K562 (cell line): ENCODE results near the gene SND1. TPM values are rescaled to one million over a fixed set of nuclear protein-coding genes. Genes with fewer than 3 reads are reported as not detected.

Experiments
- ATAC-seq: fragments of 200-7000 bp; cut with Tn5 transposase; 3 replicates; pipeline ENCODE4 v1.9.1; 2020; ENCODE audit warnings: moderate library complexity
- BruUV-seq: library from RNA; stranded (reverse); fragments of 400-500 nt; replicated peaks from 2 replicates; lab custom pipeline; 2021; lab: Mats Ljungman, UMichigan
- CTCF ChIA-PET: fragments of 300-600 bp; formaldehyde crosslinking; extraction: SDS; loops from one replicate; lab custom pipeline; 2021; ENCODE audit warnings: low intra/inter-chr PET ratio; lab: Yijun Ruan, JAX
- POLR2A ChIA-PET: fragments of 300-600, 350-650 bp; sonication (Branson Sonifier 250); formaldehyde crosslinking; extraction: SDS; loops from one replicate; lab custom pipeline; 2021; ENCODE audit warnings: antibody characterized with exemption, inconsistent platforms; lab: Yijun Ruan, JAX
- DNase-seq, 4 experiments: peaks; one replicate each; pipeline versions ENCODE4 v3.0.0 to v3.0.0-alpha.2; 2011 to 2018; ENCODE audit warnings: low spot score in 3 of 4, mixed read lengths in 3 of 4; ENCODE audit errors: extremely low read depth in 1 of 4
- FAIRE-seq: peaks from 2 replicates; lab custom pipeline; 2011; peaks lifted over from hg19 to GRCh38; lab: Jason Lieb, UNC
- H2AFZ ChIP-seq: 2 replicates; pipeline ENCODE4 v1.6.0; 2011; ENCODE audit warnings: low read depth, low read length, control low read depth, inconsistent platforms
- H3K27ac ChIP-seq: fragments of 200-600 bp; 3 replicates; pipeline ENCODE4 v1.8.0; 2011; ENCODE audit warnings: low read depth, mild to moderate bottlenecking, control low read depth, inconsistent platforms, low read length, moderate library complexity, mixed read lengths; ENCODE audit errors: extremely low read depth
- H3K27me3 ChIP-seq, 2 experiments: fragments of 300-600 bp in 1 of 2; 2 replicates in 1 of 2; 3 replicates in 1 of 2; pipeline versions ENCODE4 v1.6.0 to v1.8.0; 2011; ENCODE audit warnings: inconsistent platforms in 2 of 2, low read length in 2 of 2, mild to moderate bottlenecking in 1 of 2, mixed read lengths in 1 of 2, moderate library complexity in 1 of 2; ENCODE audit not compliant: control insufficient read depth in 2 of 2, insufficient read depth in 2 of 2
- H3K36me3 ChIP-seq: fragments of 300-600 bp; 3 replicates; pipeline ENCODE4 v1.8.0; 2011; ENCODE audit warnings: mild to moderate bottlenecking, low read length, inconsistent platforms; ENCODE audit not compliant: control insufficient read depth, insufficient read depth
- H3K4me1 ChIP-seq, 2 experiments: fragments of 200-600 bp in 1 of 2; replicated peaks in 1 of 2; 2 replicates in 1 of 2; 3 replicates in 1 of 2; pipeline versions ENCODE4 v1.5.1 to v1.8.0; 2011; ENCODE audit warnings: inconsistent platforms in 2 of 2, low read length in 2 of 2, mild to moderate bottlenecking in 1 of 2, mixed read lengths in 1 of 2, moderate library complexity in 1 of 2; ENCODE audit not compliant: control insufficient read depth in 2 of 2, insufficient read depth in 2 of 2
- H3K4me2 ChIP-seq: 2 replicates; pipeline ENCODE4 v1.6.1; 2011; ENCODE audit warnings: low read length, control low read depth, inconsistent platforms, mixed read lengths; ENCODE audit not compliant: insufficient read depth
- H3K4me3 ChIP-seq: fragments of 200-600 bp; sonication (generic), shearing (Covaris generic); 2 replicates; pipeline ENCODE4 v1.5.1; 2016; ENCODE audit warnings: control low read depth, inconsistent platforms
- H3K79me2 ChIP-seq: fragments of 200-600 bp; 3 replicates; pipeline ENCODE4 v1.8.0; 2011; ENCODE audit warnings: low read length, inconsistent platforms; ENCODE audit not compliant: control insufficient read depth, insufficient read depth
- H3K9ac ChIP-seq, 2 experiments: 2 replicates each; pipeline versions ENCODE4 v1.6.0 to v1.6.1; 2011; ENCODE audit warnings: low read depth in 2 of 2, low read length in 2 of 2, control low read depth in 1 of 2, inconsistent platforms in 1 of 2, mild to moderate bottlenecking in 1 of 2, mixed read lengths in 1 of 2; ENCODE audit not compliant: insufficient read depth in 1 of 2
- H3K9me1 ChIP-seq: one replicate; pipeline ENCODE4 v1.6.0; 2011; ENCODE audit warnings: inconsistent platforms, mild to moderate bottlenecking, low read length, moderate library complexity; ENCODE audit not compliant: control insufficient read depth, insufficient read depth
- H3K9me3 ChIP-seq: replicated peaks from 2 replicates; pipeline ENCODE4 v1.5.1; 2011; ENCODE audit warnings: low read depth, low read length, inconsistent platforms; ENCODE audit not compliant: control insufficient read depth, insufficient read depth
- H4K20me1 ChIP-seq: replicated peaks from 2 replicates; pipeline ENCODE4 v1.6.1; 2011; ENCODE audit warnings: low read length, inconsistent platforms, mixed read lengths; ENCODE audit not compliant: control insufficient read depth, insufficient read depth
- EHMT2 ChIP-seq: fragments of 450-650 bp; IDR thresholded peaks from 2 replicates; pipeline ENCODE4 v1.6.1; 2018; ENCODE audit warnings: antibody characterized with exemption
- HBP1 ChIP-seq: fragments of 450-650 bp; formaldehyde crosslinking; IDR thresholded peaks from 2 replicates; pipeline ENCODE4 v1.4.0; 2022; ENCODE audit warnings: missing genetic modification characterization
- HCFC1 ChIP-seq: IDR thresholded peaks from 2 replicates; pipeline ENCODE4 v1.6.1; 2012; ENCODE audit warnings: low read depth, low read length, improper control_type of control experiment
- HDAC3 ChIP-seq: fragments of 450-650 bp; IDR thresholded peaks from 2 replicates; pipeline ENCODE4 v1.6.1; 2018; ENCODE audit warnings: borderline replicate concordance, mild to moderate bottlenecking, moderate library complexity; ENCODE audit not compliant: partially characterized antibody
- HNRNPK ChIP-seq: fragments of 200-400 bp; formaldehyde crosslinking; IDR thresholded peaks from one replicate; pipeline ENCODE4 v1.6.1; 2018; ENCODE audit warnings: mild to moderate bottlenecking, low read depth, low read length; ENCODE audit not compliant: poor library complexity, severe bottlenecking
- KLF1 ChIP-seq: fragments of 450-650 bp; IDR thresholded peaks from 2 replicates; pipeline ENCODE4 v1.6.1; 2016; ENCODE audit warnings: missing genetic modification characterization, missing compliant biosample characterization
- PCBP2 ChIP-seq: fragments of 200-400 bp; formaldehyde crosslinking; IDR thresholded peaks from 2 replicates; pipeline ENCODE4 v1.6.1; 2018; ENCODE audit warnings: low read length, low read depth, mild to moderate bottlenecking, moderate library complexity; ENCODE audit not compliant: poor library complexity, severe bottlenecking
- PURB ChIP-seq: sonication (generic); formaldehyde crosslinking; IDR thresholded peaks from 2 replicates; pipeline ENCODE4 v1.9.0; 2021; ENCODE audit warnings: low read depth, mild to moderate bottlenecking, missing genetic modification reagents
- ZNF133 ChIP-seq: fragments of 250-450 bp; sonication (Bioruptor Pico); IDR thresholded peaks from 2 replicates; pipeline ENCODE4 v1.4.0; 2020; ENCODE audit warnings: mild to moderate bottlenecking
- ZNF384 ChIP-seq: IDR thresholded peaks from 2 replicates; pipeline ENCODE4 v1.6.1; 2012; ENCODE audit warnings: low read depth, low read length, improper control_type of control experiment
- WGBS: fragments of 100-300 bp; shearing (Covaris generic); methylation state at CpG from one replicate; pipeline ENCODE4 v1.1.6; 2016; ENCODE audit warnings: low coverage, mixed read lengths; ENCODE audit not compliant: insufficient coverage; ENCODE audit errors: missing lambda C conversion rate; 5-methylcytosine and 5-hydroxymethylcytosine counted together
- in situ Hi-C: fragments of 300-500 bp; cut with MboI; formaldehyde crosslinking; loops from 4 replicates; pipeline ENCODE4 v1.15.0; 2018; ENCODE audit warnings: inconsistent platforms, mixed read lengths
- intact Hi-C: fragments of 100-400 bp; cut with micrococcal nuclease; formaldehyde crosslinking; loops from 2 replicates; pipeline ENCODE4 v1.14.2; 2022
- polyA plus RNA-seq, 8 experiments: library from polyadenylated mRNA; depleted of rRNA in 4 of 8; stranded (reverse) in 5 of 8; unstranded in 3 of 8; fragments of >200 nt; fragmentation: Nextera tagmentation in 2 of 8; fragmentation: Illumina TruSeq in 1 of 8; extraction: Ambion mirVana in 2 of 8; extraction: Trizol in 1 of 8; gene quantifications; 2 replicates each; pipeline versions ENCODE4 v1.2.1 to v1.2.3, GENCODE V29; 2011 to 2014; ENCODE audit warnings: inconsistent platforms in 1 of 8, missing spikeins in 1 of 8
- total RNA-seq, 7 experiments: library from RNA; depleted of rRNA in 6 of 7; stranded (reverse); fragments of >200 nt in 6 of 7; fragmentation: Illumina TruSeq in 2 of 7; extraction: Trizol in 2 of 7; gene quantifications; 2 replicates each; pipeline versions ENCODE4 v1.2.1 to v1.2.3, GENCODE V29; 2011 to 2021; ENCODE audit warnings: low replicate concordance in 1 of 7

Gene SND1
- total and polyA plus RNA-seq, 9 of the 15 experiments (the other 6 are each of a cell fraction or from before 2014, with no cell fraction given): 46.5 to 307 (median 191) TPM

GRCh38 chr7:128065872-128066271 is 413.9 kb downstream of the SND1 start:
- Histone ChIP-seq H3K27ac (no peak overlapping the region), H3K4me2 (no peak overlapping the region), H3K9me3 (no peaks in the 10 kb centered on the region), H2AFZ (no peak overlapping the region), H3K36me3 (peaks cover 41% of the 10 kb centered on the region; the same call in 2 of the 3 replicates), H4K20me1 (peaks cover 10% of the 10 kb centered on the region), H3K27me3 (no peaks in the 10 kb centered on the region), H3K4me3 (no peak overlapping the region), H3K9ac (no peak overlapping the region), H3K9me1 (no peaks in the 10 kb centered on the region), H3K79me2 (no peaks in the 10 kb centered on the region)
- no peak for DNase-seq
- POLR2A ChIA-PET: interaction anchor here (0.7 to 1.4 kb wide), 3 partner anchors 10 to 157 kb away, joined by 3 to 7 read pairs (median 4); no protein-coding TSS in a partner anchor
- CTCF ChIA-PET: no interaction called here
- BruUV-seq: no TSS peak
- no peak for ATAC-seq
- WGBS: 89% methylated on average over 7 of the region's 7 CpGs
- intact Hi-C loops: no loop called here
- FAIRE-seq: no peak
- in situ Hi-C loops: no loop called here
- TF ChIP-seq ZNF133 (CRISPR knock-in tag): no peak
- TF ChIP-seq HNRNPK: no peak
- TF ChIP-seq PURB: no peak
- TF ChIP-seq KLF1 (tag): no peak
- no peak for TF ChIP-seq HCFC1
- no peak for TF ChIP-seq HDAC3
- TF ChIP-seq PCBP2: no peak
- TF ChIP-seq HBP1: no peak
- TF ChIP-seq ZNF384: no peak
- TF ChIP-seq EHMT2: no peak
- TF ChIP-seq, all 486 proteins: peak for 0
- H3K4me1 ChIP-seq: no peaks in the 10 kb centered on the region
